A549 (cell line): ENCODE measurements around the gene CCDC14.

Source experiments
- CEBPB ChIP-seq, 2 experiments: fragments of >200 bp in 1 of 2; sonication (Bioruptor Twin) in 1 of 2; formaldehyde crosslinking in 1 of 2; IDR thresholded peaks; 2 replicates each; pipeline ENCODE4 v1.6.1; 2012 to 2016
- CHD4 ChIP-seq: fragments of 200-600 bp; sonication (generic); IDR thresholded peaks from 2 replicates; pipeline ENCODE4 v1.6.1; 2016; ENCODE audit warnings: antibody characterized with exemption, mild to moderate bottlenecking, borderline replicate concordance
- ESRRA ChIP-seq: fragments of 150-350 bp; IDR thresholded peaks from 2 replicates; pipeline ENCODE4 v1.6.1; 2014; ENCODE audit warnings: mild to moderate bottlenecking, low read length, borderline replicate concordance
- MAZ ChIP-seq: fragments of 150-350 bp; IDR thresholded peaks from 2 replicates; pipeline ENCODE4 v1.6.1; 2014; ENCODE audit warnings: antibody characterized with exemption, low read depth, low read length, borderline replicate concordance
- POLR2A ChIP-seq: IDR thresholded peaks from 2 replicates; pipeline ENCODE4 v1.6.1; 2012; ENCODE audit warnings: mild to moderate bottlenecking, low read length
- POLR2AphosphoS2 ChIP-seq: conservative IDR thresholded peaks from 2 replicates; pipeline ENCODE4 v1.6.1; 2012; ENCODE audit warnings: low read length, improper control_type of control experiment, inconsistent platforms
- RCOR1 ChIP-seq: fragments of 150-350 bp; IDR thresholded peaks from 2 replicates; pipeline ENCODE4 v1.6.1; 2014; ENCODE audit warnings: antibody characterized with exemption, low read length, low read depth
- SMC3 ChIP-seq: fragments of >200 bp; sonication (Bioruptor Twin); formaldehyde crosslinking; IDR thresholded peaks from 3 replicates; pipeline ENCODE4 v1.6.1; 2018; ENCODE audit warnings: inconsistent platforms
- ZSCAN20 ChIP-seq: fragments of 250-450 bp; sonication (Bioruptor Pico); IDR thresholded peaks from 2 replicates; pipeline ENCODE4 v1.8.0; 2022; ENCODE audit warnings: mild to moderate bottlenecking, moderate library complexity
- TF ChIP-seq, protein P1 (sequence below): fragments of >200 bp; sonication (Bioruptor Twin); formaldehyde crosslinking; IDR thresholded peaks from 3 replicates; pipeline ENCODE4 v1.5.1; 2016
- TF ChIP-seq, protein P2 (sequence below): fragments of 200-600 bp; sonication (generic); IDR thresholded peaks from 2 replicates; pipeline ENCODE4 v1.6.1; 2016; ENCODE audit warnings: antibody characterized with exemption, mild to moderate bottlenecking, moderate library complexity
- TF ChIP-seq, protein P3 (sequence below): fragments of 450-650 bp; IDR thresholded peaks from 2 replicates; pipeline ENCODE4 v1.6.1; 2014; ENCODE audit warnings: antibody characterized with exemption
- TF ChIP-seq, protein P4 (sequence below): fragments of 150-350 bp; IDR thresholded peaks from 2 replicates; pipeline ENCODE4 v1.6.1; 2014; ENCODE audit warnings: low read depth, mild to moderate bottlenecking, low read length
- TF ChIP-seq, protein P5 (sequence below): fragments of 250-450 bp; sonication (Bioruptor Pico); IDR thresholded peaks from 2 replicates; pipeline ENCODE4 v1.5.0; 2021; ENCODE audit warnings: mild to moderate bottlenecking, moderate library complexity, borderline replicate concordance

GRCh38 chr3:123909785-123910184 is 51.2 kb downstream of the CCDC14 start:
- TF ChIP-seq CHD4 (no peak), POLR2AphosphoS2 (no peak), POLR2A (no peak), ESRRA (no peak), MAZ (no peak), ZSCAN20 (CRISPR knock-in tag) (no peak), SMC3 (no peak), RCOR1 (no peak), CEBPB (IDR thresholded peaks at IDR 0.05) (no peak)
- TF ChIP-seq, protein P1, sequence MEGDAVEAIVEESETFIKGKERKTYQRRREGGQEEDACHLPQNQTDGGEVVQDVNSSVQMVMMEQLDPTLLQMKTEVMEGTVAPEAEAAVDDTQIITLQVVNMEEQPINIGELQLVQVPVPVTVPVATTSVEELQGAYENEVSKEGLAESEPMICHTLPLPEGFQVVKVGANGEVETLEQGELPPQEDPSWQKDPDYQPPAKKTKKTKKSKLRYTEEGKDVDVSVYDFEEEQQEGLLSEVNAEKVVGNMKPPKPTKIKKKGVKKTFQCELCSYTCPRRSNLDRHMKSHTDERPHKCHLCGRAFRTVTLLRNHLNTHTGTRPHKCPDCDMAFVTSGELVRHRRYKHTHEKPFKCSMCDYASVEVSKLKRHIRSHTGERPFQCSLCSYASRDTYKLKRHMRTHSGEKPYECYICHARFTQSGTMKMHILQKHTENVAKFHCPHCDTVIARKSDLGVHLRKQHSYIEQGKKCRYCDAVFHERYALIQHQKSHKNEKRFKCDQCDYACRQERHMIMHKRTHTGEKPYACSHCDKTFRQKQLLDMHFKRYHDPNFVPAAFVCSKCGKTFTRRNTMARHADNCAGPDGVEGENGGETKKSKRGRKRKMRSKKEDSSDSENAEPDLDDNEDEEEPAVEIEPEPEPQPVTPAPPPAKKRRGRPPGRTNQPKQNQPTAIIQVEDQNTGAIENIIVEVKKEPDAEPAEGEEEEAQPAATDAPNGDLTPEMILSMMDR = no peak
- TF ChIP-seq, protein P2, sequence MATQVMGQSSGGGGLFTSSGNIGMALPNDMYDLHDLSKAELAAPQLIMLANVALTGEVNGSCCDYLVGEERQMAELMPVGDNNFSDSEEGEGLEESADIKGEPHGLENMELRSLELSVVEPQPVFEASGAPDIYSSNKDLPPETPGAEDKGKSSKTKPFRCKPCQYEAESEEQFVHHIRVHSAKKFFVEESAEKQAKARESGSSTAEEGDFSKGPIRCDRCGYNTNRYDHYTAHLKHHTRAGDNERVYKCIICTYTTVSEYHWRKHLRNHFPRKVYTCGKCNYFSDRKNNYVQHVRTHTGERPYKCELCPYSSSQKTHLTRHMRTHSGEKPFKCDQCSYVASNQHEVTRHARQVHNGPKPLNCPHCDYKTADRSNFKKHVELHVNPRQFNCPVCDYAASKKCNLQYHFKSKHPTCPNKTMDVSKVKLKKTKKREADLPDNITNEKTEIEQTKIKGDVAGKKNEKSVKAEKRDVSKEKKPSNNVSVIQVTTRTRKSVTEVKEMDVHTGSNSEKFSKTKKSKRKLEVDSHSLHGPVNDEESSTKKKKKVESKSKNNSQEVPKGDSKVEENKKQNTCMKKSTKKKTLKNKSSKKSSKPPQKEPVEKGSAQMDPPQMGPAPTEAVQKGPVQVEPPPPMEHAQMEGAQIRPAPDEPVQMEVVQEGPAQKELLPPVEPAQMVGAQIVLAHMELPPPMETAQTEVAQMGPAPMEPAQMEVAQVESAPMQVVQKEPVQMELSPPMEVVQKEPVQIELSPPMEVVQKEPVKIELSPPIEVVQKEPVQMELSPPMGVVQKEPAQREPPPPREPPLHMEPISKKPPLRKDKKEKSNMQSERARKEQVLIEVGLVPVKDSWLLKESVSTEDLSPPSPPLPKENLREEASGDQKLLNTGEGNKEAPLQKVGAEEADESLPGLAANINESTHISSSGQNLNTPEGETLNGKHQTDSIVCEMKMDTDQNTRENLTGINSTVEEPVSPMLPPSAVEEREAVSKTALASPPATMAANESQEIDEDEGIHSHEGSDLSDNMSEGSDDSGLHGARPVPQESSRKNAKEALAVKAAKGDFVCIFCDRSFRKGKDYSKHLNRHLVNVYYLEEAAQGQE = no peak
- TF ChIP-seq, protein P3, sequence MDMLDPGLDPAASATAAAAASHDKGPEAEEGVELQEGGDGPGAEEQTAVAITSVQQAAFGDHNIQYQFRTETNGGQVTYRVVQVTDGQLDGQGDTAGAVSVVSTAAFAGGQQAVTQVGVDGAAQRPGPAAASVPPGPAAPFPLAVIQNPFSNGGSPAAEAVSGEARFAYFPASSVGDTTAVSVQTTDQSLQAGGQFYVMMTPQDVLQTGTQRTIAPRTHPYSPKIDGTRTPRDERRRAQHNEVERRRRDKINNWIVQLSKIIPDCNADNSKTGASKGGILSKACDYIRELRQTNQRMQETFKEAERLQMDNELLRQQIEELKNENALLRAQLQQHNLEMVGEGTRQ = no peak
- TF ChIP-seq, protein P4, sequence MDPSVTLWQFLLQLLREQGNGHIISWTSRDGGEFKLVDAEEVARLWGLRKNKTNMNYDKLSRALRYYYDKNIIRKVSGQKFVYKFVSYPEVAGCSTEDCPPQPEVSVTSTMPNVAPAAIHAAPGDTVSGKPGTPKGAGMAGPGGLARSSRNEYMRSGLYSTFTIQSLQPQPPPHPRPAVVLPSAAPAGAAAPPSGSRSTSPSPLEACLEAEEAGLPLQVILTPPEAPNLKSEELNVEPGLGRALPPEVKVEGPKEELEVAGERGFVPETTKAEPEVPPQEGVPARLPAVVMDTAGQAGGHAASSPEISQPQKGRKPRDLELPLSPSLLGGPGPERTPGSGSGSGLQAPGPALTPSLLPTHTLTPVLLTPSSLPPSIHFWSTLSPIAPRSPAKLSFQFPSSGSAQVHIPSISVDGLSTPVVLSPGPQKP = no peak
- TF ChIP-seq, protein P5, sequence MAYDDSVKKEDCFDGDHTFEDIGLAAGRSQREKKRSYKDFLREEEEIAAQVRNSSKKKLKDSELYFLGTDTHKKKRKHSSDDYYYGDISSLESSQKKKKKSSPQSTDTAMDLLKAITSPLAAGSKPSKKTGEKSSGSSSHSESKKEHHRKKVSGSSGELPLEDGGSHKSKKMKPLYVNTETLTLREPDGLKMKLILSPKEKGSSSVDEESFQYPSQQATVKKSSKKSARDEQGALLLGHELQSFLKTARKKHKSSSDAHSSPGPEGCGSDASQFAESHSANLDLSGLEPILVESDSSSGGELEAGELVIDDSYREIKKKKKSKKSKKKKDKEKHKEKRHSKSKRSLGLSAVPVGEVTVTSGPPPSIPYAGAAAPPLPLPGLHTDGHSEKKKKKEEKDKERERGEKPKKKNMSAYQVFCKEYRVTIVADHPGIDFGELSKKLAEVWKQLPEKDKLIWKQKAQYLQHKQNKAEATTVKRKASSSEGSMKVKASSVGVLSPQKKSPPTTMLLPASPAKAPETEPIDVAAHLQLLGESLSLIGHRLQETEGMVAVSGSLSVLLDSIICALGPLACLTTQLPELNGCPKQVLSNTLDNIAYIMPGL (CRISPR knock-in tag) = no peak
